Fibroblast of pulmonary artery (primary cell): ENCODE measurements around the gene PLA2G6.

ENCODE experiments used
- DNase-seq: peaks from one replicate; pipeline ENCODE4 v3.0.0-alpha.2; 2010; ENCODE audit warnings: low read depth
- H3K4me3 ChIP-seq: replicated peaks from 2 replicates; pipeline ENCODE4 v1.5.1; 2011; ENCODE audit warnings: low read depth, mild to moderate bottlenecking, control low read depth, low read length, moderate library complexity
- TF ChIP-seq, protein P1 (sequence below): IDR thresholded peaks from 2 replicates; pipeline ENCODE4 v1.5.1; 2011; ENCODE audit warnings: mild to moderate bottlenecking, control low read depth, low read length, inconsistent platforms; ENCODE audit errors: missing control alignments

The PLA2G6 gene

DNA sequence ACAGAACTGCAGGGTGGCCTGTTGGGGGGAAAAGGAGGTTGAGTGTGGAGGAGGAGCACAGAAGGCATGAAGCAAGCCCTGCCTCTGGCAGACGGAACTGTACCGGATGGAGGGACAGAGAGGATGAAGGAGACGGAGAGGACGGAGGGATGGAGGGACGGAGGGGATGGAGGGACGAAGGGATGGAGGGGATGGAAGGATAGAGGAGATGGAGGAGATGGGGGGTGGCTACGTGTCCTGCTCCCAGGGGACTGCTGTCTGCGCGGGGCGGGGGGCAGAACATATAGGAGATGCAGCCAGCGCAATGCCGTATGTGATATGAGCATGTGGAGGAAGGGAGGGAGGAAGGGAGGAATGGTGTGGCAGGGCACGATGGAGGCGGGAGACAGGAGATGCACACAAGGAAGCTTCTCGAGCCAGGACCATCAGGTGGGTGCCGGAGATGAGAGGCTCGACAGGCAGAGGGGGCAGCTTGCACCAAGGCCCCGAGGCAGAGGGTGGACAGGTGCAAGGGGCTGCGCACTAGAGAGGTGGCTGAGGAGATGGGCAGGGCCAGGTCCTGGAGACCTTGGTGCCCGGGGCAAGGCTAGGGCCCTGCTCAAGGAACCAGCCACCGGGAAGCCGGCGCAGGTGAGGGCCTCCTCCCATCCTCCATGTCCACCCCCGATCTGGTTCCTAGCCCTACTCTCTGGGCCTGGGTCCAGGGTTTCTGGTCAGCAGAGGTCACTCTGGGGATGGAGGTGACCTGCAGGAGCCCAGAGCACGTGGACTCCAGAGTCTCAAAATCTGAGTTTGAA is 45.4 kb upstream of the PLA2G6 start:
- TF ChIP-seq, protein P1, sequence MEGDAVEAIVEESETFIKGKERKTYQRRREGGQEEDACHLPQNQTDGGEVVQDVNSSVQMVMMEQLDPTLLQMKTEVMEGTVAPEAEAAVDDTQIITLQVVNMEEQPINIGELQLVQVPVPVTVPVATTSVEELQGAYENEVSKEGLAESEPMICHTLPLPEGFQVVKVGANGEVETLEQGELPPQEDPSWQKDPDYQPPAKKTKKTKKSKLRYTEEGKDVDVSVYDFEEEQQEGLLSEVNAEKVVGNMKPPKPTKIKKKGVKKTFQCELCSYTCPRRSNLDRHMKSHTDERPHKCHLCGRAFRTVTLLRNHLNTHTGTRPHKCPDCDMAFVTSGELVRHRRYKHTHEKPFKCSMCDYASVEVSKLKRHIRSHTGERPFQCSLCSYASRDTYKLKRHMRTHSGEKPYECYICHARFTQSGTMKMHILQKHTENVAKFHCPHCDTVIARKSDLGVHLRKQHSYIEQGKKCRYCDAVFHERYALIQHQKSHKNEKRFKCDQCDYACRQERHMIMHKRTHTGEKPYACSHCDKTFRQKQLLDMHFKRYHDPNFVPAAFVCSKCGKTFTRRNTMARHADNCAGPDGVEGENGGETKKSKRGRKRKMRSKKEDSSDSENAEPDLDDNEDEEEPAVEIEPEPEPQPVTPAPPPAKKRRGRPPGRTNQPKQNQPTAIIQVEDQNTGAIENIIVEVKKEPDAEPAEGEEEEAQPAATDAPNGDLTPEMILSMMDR: no peak
- H3K4me3 ChIP-seq: no peak overlapping the region
- no peak for DNase-seq

DNA sequence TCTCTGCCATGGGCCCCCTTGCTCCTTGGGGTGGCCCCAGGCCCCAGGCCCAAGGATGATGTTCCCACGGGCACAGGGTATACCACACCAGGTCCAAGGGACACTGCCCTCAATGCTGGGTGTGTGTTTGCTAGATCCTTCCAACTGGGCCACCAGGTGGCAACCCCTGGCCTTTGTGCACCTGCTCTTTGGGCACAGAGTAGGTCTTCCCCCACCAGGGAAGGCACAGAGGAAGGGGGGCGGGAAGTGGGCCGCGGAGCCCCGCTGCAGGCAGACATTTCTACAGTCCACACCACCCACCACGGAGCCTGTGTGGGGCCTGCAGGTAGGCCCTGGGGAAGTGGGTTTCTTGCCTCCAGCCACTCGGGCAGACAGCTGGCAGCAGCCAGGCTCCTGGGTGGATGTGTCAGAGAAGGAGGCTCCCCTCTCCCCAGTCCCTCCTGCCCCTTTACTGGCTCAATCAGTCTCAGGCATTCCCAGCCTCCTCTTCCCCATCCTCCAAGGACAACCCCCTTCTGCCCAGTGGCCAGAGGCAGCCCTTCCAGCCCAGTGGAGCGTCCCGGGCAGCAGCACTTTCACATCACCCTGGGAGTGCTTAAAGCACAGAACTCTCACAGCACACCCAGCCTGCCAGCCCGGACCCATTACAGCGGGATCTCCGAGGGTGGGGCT is 41.8 kb upstream of the PLA2G6 start:
- TF ChIP-seq, protein P1: no peak
- DNase-seq: no peak

GRCh38 chr22:38222797-38223119 is 41.1 kb upstream of the PLA2G6 start:
- DNase-seq: no peak
- TF ChIP-seq, protein P1: no peak
- H3K4me3 ChIP-seq: no peak overlapping the region

More for the DNA sequence above, 41.8 kb upstream of the PLA2G6 start:
- H3K4me3 ChIP-seq: no peak overlapping the region

DNA sequence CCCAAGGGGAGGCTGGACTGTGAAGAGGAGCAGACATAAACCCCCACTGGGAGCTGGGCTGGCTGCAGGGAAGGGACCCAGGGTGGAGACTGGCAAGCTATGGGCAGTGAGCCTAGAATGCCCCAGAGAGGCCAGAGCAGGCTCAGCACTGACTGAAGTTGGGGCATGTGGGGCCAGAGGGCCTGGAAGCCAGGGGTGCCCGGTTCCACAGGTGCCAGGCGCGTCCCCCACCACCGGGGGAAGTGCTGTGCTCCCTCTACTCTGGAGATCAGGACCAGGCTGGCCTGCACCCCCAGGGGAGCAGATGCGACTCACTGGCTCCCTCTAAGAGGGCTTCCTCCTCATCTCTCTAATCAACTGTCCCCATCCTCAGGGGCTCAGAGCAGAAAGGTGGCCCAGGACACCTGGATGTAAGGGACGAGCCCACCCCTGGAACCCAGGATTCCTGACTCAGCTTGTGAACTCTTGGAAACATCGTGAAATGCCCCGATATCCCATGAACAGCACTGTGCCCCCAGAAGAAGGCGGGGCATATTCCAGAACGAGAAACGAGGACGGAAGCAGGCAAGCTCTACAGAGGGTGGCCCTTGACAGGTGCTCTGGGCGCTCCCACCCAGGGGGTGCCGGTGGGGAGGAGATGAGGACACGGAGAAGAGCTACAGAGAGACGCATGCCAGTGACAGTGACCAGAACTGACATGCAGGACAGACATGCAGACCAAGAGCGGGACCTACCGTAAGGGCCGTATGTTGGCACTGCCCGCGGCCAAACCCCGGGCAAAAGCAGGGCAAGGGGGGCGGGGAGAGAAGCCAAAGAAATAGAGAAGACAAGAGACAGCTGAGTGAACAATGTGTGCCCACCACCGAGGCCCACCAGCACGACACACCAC is 40.5 kb upstream of the PLA2G6 start:
- TF ChIP-seq, protein P1: no peak
- DNase-seq: no peak
- no peak overlapping the region for H3K4me3 ChIP-seq

- no peak for DNase-seq
- TF ChIP-seq, protein P1: no peak
- H3K4me3 ChIP-seq: no peak overlapping the region
Observed at GRCh38 chr22:38221407-38221806, 39.8 kb upstream of the PLA2G6 start.

GRCh38 chr22:38220653-38221386 is 39.2 kb upstream of the PLA2G6 start:
- TF ChIP-seq, protein P1: no peak
- no peak for DNase-seq
- no peak overlapping the region for H3K4me3 ChIP-seq
